ENCODE results near the gene CCDC122. TPM values are rescaled to one million over a fixed set of nuclear protein-coding genes. Genes with fewer than 3 reads are reported as not detected.

CCDC122 gene
- 4.7 and 11.9 TPM in 2 replicates for total RNA-seq

DNA sequence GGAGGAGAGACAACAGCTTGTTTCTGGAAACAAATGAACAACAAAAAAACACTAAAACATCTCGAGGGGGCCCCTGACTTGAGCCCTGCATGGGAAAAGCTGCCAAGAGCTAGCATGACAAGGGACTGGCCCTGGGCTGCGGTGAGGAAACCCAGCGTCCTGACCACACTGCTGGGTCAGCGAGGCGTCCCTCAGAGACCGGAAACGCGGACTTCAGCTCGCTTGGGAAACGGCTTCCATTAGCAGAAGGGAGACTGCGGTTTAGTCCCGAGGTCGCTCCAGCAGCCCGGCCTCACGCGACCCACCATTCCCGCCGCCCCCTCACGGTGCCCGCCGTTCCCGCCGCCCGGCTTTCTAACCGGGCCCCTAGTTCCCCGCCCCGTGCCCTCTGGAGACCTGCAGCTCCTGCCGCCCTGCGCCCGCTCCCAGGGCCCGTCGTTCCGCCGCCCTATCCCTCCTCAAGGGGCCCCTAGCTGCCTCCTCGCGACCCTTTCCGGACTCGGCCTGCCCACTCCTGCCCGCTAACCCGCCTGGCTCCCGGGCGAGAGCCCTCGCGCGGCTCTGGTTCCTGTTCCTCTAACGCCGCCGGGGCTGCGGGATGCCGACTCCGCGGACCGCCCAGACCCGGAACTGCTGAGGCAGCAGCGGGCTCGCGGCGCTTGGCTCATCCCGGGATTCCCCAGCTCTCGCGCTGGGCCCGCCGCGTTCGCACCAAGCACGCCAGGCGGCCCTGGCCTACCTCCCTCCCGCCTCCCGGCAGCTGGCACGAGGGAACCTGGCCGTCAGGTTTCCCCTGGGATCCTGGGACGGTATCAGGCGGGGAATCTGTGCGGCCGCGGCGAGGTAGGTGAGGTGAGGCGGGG, at the start of gene CCDC122:
Gene CCDC122 (minus strand): TSS at position 849 of the 863 bp plus-strand sequence. CDS start 10,364 bp downstream, outside the sequence.
- peak; percentile 23 for FAIRE-seq
- no peak for TF ChIP-seq CTCF (IDR thresholded peaks at IDR 0.05; ENCODE audit: insufficient read depth, low read length, severe bottlenecking)
- peak within 1 kb of the TSS; percentile 86 for H3K4me3 ChIP-seq (ENCODE audit: low read depth, low read length)
- DNase-seq (ENCODE audit: low read depth): peak; percentile 65
- no peaks in the 10 kb centered on the region for H3K27me3 ChIP-seq (ENCODE audit: control insufficient read depth, insufficient read depth, low read length)
- peaks cover 2% of the 10 kb centered on the region for H3K36me3 ChIP-seq (ENCODE audit: control insufficient read depth, insufficient read depth, low read length)

DNA sequence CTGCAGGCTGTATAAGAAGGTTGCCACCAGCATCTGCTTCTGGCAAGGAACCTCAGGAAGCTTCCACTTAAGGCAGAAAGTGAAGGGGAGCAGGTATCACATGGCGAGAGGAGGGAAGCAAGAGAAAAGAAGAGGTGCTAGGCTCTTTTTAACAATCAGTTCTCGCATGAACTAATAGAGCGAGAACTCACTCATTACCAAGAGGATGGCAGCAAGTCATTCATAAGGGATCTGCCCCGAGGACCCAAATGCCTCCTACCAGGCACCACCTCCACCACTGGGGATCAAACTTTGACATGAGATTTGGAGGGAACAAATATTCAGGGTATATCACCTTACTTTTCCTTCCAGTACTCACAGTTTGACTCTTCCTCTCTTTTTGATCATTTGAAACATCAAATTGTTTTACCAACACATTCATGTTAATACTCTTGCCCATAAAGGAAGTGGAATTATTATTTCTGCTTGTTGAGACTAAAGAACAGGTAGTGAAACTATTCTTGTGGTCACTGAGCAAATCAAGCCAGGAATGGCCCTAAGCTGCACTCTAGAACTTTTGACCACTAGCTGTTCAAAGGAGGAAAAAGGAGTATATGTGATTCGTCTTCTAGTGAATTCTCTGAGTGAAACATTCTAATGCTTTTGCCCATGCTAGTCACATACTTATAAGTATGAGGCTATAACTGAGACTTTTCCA, 45.2 kb upstream of the CCDC122 start:
- FAIRE-seq (no peak), DNase-seq (ENCODE audit: low read depth) (no peak)
- no peak for TF ChIP-seq CTCF (IDR thresholded peaks at IDR 0.05; ENCODE audit: insufficient read depth, low read length, severe bottlenecking)
- Histone ChIP-seq H3K27me3 (ENCODE audit: control insufficient read depth, insufficient read depth, low read length) (no peaks in the 10 kb centered on the region), H3K4me3 (ENCODE audit: low read depth, low read length) (no peak overlapping the region), H3K36me3 (ENCODE audit: control insufficient read depth, insufficient read depth, low read length) (no peaks in the 10 kb centered on the region)

GRCh38 chr13:43920965-43921674, 41.6 kb upstream of the CCDC122 start:
- no peak for TF ChIP-seq CTCF (IDR thresholded peaks at IDR 0.05; ENCODE audit: insufficient read depth, low read length, severe bottlenecking)
- DNase-seq (ENCODE audit: low read depth) (no peak), FAIRE-seq (no peak)
- Histone ChIP-seq H3K4me3 (ENCODE audit: low read depth, low read length) (no peak overlapping the region), H3K36me3 (ENCODE audit: control insufficient read depth, insufficient read depth, low read length) (no peaks in the 10 kb centered on the region), H3K27me3 (ENCODE audit: control insufficient read depth, insufficient read depth, low read length) (no peaks in the 10 kb centered on the region)

DNA sequence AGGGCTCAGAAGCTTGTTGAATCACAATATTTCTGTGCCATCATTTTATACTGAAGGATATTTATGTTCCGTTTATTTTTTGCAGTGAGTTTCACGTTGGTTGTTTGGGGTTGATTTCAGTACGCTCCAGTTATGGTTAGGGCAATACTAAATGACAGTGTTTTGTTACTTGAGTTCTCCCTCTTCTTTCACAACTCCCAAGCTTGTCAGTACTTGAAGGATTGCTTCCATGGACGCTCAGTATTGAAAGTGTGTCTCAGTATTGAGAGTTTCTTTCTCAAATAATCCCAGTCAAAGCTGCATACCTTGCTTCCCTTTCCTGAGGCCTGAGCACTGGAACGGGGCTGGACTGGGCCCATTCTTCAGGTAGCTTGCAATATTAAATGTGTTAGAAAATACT, 39.1 kb upstream of the CCDC122 start:
- DNase-seq (ENCODE audit: low read depth): peak; percentile 73
- H3K36me3 ChIP-seq (ENCODE audit: control insufficient read depth, insufficient read depth, low read length): no peaks in the 10 kb centered on the region
- no peaks in the 10 kb centered on the region for H3K27me3 ChIP-seq (ENCODE audit: control insufficient read depth, insufficient read depth, low read length)
- no peak overlapping the region for H3K4me3 ChIP-seq (ENCODE audit: low read depth, low read length)
- no peak for TF ChIP-seq CTCF (IDR thresholded peaks at IDR 0.05; ENCODE audit: insufficient read depth, low read length, severe bottlenecking)
- no peak for FAIRE-seq

- H3K36me3 ChIP-seq (ENCODE audit: control insufficient read depth, insufficient read depth, low read length): no peaks in the 10 kb centered on the region
- H3K4me3 ChIP-seq (ENCODE audit: low read depth, low read length): no peak overlapping the region
- TF ChIP-seq CTCF (IDR thresholded peaks at IDR 0.05; ENCODE audit: insufficient read depth, low read length, severe bottlenecking): no peak
- no peaks in the 10 kb centered on the region for H3K27me3 ChIP-seq (ENCODE audit: control insufficient read depth, insufficient read depth, low read length)
- FAIRE-seq (no peak), DNase-seq (ENCODE audit: low read depth) (no peak)
Measured at GRCh38 chr13:43916828-43917227, 37.3 kb upstream of the CCDC122 start.
